ENCODE measurements around the gene CLEC2A.

- no peak for TF ChIP-seq POLR2A (IDR thresholded peaks at IDR 0.05; ENCODE audit: low read depth)
- no peak for TF ChIP-seq CTCF (IDR thresholded peaks at IDR 0.05)
- no peak for TF ChIP-seq EP300 (IDR thresholded peaks at IDR 0.05)
- TF ChIP-seq POLR2AphosphoS5 (IDR thresholded peaks at IDR 0.05): no peak
Observed at GRCh38 chr12:9867531-9867930, 64.6 kb downstream of the CLEC2A start.

Measured in esophagus muscularis mucosa (tissue), 4 donors.